ENCODE results near the gene BABAM2.

The BABAM2 gene

DNA sequence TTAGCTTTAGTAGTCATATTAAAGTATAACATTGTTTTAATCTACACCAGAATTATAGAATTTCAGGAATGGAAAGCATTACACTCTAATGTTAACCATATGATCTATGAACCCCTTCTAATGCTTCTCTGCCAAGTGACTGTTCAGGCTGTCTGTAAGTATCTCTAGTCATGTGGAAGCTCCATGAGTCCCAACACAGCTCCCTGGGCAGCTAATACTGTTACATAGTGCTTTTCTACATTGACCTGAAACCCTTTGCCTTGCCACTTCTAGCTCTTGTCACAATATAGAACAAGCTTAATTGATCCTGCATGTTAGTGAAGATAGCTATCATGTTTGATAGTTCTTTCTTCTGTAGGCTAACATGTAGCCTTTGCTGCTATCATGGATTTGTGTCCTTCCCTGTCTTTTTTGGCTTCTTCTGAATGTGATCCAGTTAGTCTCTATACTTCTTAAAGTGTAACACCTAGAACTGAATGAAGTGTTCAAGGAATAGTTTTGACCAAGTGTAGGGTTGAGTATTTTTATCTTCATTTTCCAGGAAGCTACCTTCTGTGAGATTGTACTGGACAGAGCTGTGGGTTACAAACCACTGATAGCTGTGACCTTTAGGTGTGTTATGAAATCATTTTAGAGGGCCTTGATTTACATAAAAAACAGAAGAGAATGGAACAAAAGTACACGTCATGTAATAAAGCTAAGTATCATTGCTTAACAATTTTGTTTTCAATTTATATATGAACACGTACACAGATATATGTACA is 23.7 kb downstream of the BABAM2 start:
- no peak for DNase-seq

DNA sequence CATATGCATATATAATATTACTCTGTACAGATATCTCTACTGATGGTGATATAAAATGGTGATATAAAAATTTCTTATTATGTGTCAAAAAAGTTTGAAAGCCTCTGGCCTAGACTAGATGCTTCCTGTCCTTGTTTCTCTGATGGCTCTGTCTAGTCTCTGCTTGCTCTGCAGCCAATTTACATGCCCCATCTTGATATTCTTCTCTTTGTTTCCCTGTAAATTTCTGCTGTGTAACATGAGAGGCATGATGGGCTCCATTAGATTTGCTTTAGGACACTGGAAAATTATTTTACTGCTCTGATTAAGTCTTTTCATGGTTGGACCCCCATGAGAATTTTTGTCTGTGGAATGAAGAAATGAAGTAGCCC is 24.3 kb downstream of the BABAM2 start:
- DNase-seq: no peak

DNA sequence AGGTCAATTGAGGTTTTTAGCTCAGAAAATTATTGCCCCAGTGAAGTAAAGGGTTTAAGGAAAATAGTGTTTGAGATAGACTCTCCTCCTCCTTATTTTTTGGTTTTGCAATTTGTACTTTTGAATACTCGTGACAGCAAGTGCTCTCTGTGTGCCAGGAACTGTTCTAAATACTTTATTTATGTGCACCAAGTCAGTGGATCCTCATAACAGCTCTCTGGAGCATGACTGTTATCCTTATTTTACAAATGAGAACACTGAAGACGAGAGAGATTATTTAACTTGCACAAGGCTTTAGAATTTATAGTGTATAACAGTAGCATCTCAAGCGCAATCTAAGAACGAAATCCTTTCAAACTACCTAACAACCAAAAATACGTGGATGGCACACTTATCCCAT is 24.7 kb downstream of the BABAM2 start:
- DNase-seq: no peak

DNA sequence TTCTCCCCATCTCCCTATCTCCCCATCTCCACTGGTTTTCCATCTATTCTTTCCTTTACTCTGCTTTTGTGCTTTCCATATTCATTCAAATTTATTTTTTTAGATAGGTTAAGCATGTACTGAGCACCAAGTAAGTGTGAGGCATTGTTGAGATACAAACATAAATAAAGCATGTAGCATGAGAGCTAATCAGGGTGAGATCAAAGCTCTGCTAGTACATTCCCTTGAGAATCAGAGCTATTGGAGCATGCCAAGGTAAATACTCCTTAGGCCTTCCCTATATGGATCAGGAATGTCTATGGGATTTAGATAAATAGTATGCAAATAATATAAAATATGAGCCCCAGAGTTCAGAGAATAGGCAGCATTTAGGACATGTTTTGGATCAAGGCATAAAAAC is 25.3 kb downstream of the BABAM2 start:
- peak; percentile 67 for DNase-seq

DNA sequence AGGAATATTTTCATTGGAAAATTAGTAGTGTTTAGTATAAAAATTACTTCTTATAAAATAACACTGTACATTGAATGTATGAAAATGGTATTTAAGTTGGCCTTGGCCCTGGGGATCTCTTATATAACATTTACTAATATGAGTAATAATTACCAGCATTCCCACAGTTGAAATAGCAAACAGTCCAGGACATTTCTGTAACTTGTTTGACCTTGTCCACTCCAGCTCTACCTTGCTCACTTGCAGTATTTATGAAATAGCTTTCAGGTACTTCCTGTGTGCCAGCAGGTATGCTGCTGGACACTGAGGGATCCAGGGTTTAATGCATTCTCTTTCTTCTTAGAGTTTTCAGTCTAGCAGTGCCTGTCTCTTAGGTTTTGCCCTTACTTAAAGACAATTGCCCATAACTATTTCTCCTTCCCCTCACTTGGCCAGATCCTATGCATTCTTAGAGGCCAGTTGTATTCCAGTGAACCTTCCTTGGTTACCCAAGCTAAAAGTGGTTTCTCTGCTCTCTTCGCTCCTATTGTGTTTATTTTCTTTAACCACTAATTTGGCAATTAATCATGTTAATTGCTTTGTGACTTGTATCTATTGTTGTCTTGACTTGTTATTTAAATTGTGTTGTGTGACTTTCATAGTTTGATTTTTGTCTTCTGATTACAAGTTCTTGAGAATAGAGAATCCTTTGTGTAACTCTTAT is 25.9 kb downstream of the BABAM2 start:
- DNase-seq: peak; percentile 47

DNA sequence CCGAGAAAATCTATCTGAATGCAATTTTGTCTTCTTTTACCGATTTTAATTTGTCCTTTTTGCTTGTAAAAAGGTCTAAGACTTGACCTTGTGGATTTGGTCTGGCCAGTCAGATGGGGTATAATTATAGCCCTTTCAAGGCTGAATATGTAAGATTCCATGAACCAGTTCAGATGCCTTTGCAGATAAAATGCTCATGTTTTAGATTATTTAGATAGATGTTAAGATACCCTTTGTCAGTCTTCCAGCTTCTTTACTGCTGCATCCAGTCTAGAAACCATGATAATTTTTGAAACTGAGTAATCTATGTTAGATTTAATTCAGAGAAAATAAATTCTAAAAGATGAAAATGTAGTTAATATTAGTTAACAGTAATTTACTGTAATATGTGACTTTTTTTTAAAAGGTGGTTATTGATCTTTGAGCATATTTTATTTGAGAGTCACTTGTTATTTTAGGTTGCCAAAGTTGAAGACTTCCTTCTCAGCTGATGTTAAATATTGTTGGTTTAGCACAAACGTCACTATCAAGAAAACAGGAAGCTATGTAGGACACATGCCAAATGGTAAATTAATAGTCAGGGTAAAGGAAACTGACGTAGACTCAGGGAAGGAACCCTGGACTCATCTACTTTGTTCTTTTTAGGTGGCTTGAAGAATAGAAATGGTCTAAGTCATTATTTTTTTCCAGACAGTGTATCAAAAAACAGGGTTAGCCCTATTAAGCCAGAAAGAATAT is 29.8 kb downstream of the BABAM2 start:
- peak; percentile 50 for DNase-seq

DNA sequence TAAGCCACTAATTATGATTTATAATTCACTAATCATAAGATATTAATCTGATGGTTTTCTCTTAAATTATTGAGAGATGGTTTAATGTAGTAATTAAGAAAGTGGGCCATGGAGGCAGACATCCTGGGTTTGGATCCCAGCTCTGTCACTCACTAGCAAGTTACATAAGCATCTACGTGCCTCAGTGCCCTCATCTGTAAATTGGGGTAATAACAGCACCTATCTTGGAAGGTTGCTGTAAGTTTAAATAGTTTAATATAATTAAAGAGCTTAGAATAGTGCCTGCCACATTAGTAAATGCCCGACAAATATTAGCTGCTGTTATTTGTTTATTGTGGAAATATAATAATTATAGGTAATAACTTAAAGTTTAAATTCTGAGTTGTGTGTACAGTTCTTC is 30.9 kb downstream of the BABAM2 start:
- no peak for DNase-seq

DNA sequence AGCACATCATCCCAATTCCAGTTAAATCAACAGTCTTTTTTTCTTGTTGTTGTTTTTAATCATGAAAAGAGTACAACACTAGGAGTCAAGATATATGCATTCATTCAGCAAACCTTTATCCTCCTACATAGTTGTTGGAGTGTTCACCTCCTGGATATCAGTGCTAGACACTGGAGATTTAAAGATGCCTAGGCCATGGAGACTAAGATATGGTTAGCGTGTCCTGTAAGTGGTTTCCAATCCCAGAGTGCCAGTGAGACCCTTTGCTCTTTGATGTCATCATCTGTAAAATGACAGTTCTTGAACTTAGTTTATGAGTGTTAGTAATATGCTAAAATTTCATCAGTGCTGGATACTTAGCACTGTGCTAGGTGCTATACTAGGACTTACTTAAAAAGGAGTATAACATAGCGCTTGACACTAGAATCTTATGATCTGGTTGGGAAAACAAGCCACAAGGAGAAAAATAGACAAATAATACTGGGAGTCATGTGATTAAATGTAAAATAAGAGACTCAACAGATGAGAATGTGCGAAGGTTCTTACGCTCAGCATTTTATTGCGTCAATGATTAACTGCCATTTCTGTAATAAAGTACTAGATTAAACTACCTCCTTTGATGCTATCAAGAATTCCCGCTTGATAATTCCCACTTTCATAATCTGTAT is 31.5 kb downstream of the BABAM2 start:
- no peak for DNase-seq

DNA sequence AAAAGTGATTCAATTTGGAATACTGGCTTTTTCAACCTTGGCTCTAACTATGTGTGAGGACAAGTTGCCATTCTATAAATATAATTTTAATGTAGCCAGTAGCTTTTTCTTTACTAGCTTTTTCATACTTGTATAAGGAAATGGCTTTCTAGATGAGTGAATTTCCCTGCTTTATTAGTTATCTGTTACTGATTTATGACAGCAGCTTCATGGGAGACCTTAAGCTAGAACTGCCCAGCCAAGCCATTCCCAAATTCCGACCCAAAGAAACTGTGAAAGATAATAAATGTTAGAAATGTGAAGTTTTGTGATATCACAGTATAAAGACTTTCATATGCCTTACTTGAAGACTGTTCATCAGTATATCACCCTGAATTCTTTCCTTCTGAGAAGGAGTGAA is 32.3 kb downstream of the BABAM2 start:
- DNase-seq: no peak

DNA sequence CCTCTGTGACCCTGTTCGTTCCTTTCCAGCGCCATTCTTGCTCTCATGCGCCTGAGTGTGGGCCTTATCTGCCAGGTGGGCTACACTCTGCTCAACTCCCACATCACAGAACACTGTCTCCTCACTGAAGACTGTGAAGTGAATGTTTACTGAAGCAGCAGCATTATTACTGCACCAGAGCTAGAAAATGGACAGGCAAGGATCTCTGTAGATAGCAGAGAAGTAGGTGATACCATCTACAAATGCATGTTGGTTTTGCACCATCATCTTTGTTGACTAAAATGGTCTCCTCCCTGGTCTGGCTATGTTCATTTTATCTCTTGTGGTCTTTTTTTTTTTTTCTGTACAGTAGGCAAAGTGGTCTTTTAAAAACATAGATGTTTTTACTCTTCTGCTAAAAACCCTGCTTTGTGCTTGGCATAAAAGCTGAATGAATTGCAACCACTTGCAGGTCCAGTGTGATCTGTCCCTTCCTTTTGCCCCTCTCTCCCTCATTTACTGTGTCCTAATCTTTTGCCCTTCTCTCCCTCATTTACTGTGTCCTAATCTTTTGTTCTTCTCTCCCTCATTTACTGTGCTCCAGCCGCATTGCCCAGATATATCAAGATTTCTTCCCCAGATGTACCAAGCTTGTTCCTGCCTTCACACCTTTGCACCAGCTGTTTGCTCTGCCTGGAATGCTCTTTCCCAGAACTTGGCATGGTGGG is 35.4 kb downstream of the BABAM2 start:
- DNase-seq: no peak

DNA sequence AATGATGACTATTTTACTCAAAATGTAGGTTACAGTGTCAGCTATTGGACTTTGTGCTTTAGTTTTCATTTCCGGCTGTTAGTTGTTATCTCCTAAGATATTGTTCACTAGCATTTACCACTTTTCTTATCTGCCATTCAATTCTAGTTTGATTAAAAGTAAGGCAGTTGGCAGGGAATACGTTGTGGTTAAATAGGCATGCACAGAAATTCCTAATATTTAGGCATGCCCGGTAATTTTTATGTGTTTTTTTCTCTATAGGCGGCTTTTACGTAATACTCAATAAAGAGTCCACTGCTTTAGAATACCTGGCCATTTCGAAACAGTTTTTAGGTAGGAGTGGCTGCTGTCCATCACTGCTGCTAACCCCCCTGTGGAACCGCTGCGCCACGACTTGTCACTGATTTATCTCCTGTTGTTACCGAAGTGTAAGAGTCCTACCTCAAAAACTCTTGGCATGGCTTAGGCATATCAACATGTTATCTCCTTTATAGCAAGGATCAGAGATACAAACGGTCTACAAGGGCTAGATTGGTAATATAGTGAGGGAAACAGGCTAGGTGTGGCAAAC is 39.5 kb downstream of the BABAM2 start:
- DNase-seq: no peak

DNA sequence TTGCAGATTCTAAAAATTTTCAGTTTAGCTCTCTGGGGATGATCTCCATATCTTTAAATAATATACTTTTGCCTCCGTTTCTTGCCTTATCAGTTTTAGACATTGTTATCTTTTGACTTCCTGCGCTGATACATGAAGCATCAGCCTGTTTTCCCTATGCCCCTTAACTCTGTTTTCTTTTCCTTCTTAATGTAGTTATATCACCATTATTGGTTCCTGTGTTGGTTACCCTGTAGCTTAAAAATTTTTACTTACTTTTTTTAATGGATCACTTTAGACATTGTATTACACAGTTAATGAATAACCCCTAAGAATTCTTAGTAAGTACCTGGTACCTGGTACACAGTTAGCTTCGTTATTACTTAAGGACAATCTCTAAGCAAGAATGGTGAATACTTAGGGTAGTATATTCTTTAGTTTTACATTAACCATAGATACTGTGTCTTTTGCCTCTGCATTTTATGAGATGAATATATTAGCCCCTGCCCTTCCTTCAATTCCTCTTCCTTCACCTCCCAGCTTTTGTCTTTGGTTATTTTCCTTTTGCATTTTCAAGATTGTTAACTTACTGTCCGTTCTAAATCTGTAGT is 40.9 kb downstream of the BABAM2 start:
- no peak for DNase-seq

DNA sequence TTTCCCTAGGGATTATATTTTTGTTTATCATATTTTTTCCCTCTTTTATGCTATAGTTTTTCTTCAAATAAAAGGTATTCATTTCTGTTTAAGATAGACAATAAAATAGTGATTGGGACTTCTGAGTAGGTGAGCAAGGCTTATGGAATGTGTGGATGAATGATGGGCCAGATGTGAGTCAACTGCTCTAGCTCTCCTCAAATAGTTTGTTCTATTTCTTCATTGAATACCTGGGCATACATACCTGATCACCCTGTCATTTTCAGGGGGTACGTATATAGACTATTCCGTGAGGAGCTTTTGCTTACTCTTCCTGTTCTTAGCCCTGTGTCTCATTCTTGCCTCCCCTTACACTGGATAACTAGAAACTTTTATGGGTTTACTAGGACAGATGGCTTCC is 41.9 kb downstream of the BABAM2 start:
- DNase-seq: no peak

DNA sequence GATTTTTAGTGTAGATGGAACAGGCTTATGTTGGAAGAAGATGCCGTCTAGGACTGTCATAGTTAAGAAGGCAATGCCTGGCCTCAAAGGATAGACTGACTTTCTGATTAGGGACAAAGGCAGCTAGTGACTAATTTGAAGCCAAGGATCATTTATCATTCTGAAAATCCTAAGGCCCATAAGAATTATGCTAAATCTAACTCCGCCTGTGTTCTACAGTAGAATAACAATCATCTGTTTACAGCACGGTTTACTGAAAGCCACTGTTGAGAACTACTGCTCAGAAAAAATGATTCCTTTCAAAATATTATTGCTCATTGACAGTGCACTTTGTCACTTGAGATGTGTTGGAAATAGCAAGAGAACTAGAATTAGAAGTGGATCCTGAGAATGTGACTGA is 44.5 kb downstream of the BABAM2 start:
- no peak for DNase-seq

DNA sequence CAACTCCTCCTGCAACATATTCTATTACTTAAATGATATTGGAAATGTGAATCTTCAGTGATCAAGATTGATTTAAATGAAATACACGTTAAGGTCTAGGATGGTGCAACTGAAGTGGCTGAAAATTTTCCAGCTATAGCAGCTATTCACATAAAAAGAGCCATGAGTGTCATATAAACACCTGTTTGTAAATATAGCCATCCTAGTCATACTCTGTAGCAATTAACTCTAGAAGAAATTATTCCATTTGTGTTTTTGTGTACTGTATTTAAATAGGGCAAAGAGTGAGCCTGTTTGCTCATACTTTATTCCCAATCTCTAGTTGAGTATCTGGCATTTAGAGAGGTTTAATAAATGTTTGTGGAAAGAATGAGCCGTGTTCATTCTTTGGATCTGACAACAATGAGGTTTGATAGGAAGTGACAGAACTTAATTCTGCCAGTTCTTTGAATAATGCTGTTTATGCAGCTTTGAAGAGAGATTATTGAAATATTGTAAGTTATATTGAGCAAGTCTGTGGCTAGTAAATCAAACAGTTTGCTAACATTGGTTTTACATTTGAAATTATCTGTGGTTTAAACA is 49.7 kb downstream of the BABAM2 start:
- no peak for DNase-seq

DNA sequence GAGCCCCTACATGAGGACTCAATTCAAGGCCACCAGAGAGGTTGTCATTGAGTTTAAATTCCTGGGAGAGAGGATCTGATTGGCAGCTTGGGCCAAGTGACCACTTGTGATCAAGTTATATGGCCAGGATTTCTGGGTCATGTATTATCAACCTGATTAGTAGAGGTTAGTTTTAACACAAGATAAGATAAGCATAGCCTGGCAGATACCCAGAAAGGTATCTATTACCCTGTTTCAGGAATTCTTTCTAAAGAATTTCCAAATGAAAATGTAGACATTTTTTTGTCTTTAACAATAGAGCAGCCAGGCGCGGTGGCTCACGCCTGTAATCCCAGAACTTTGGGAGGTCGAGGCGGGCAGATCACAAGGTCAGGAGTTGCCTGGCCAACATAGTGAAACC is 50.5 kb downstream of the BABAM2 start:
- no peak for DNase-seq

DNA sequence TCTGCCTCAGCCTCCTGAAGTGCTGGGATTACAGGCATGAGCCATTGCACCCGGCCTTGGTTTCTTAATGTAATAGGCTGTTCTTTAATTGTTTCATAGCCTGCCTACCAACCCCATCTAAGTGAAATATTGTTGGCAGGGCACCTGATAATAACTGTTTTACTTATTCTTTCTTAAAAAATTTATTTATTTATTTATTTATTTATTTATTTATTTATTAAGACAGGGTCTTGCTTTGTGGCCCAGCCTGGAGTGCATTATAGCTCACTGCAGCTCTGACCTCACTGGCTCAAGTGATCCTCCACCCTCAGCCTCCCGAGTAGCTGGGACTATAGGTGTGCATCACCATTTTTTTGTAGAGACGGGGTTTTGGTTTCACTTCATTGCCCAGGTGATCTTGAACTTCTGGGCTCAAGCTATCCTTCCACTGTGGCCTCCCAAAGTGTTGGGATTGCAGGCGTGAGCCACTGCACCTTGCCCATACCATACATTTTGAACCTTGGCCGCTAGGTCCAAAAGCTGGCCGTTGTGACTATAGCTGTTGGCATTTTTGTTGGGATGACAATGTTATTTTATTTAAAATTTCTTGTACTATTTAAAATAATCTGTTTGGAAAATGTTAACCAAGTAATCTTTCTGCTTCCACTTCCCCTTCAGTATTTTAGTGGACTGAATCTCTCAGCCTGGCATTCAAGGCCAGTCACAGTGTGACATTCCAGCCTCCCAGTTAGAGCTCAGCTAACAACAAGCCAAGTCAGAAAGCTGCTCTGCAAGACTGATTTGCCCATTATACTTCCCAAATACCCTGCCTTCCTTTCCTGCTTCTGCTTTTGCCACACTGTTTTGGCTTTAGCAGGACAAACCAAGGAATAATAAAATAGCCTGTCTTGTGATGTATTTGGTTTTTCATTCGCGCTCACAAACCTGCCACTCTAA is 52.4 kb downstream of the BABAM2 start:
- DNase-seq: no peak

DNA sequence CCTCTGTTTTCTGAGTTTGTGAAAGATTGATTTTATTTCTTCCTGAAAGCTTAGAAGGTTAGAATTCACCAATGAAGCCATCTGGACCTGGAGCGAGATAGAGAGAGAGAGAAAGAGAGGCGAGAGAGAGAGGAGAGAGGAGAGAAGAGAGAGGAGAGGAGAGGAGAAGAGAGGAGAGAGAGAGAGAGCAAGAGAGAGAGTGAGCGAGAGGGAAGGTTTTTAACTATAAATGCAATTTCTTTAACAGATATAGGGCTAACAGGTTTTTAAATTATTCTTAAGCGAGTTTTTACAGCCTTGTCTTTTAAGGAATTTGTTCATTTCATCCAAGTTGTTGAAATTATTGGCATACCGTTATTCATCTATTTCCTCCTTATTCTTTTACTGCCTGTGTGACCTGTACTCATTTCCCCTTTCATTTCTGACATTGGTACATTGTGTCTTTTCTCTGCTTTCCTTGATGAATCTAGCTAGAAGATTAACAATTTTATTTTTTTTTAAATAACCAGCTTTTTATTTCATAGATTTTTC is 56.1 kb downstream of the BABAM2 start:
- no peak for DNase-seq

DNA sequence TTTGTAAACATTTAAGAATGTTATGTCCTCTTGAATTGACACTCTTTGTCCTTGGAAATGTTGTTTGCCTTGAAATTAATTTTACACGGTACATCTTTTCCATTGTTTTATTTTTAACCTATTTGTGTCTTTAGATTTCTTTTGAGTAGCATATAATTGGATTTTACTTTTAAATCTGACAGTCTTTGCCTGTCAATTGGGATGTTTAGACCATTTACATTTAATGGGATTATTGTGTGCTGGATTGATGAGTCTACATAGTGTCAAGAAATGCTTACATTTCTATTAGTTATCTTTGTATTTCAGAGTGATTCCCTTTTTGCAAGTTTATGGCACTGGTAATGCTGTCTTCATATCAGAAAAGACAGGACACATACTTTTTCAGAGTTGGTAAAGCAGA is 61.5 kb downstream of the BABAM2 start:
- DNase-seq: no peak

DNA sequence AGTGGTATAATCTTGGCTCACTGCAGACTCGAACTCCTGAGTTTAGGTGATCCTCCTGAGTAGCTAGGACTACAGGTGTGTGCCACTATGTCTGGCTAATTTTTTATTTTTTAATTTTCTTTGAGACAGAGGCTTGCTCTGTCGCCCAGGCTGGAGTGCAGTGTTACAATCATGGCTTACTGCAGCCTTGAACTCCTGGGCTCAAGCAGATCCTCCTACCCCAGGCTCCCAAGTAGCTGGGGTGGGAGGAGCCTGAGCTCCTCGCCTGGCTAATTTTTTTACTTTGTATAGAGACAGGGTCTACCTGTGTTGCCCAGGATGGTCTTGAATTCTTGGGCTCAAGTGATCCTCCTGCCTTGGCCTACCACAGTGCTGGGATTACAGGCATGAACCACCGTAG is 62.5 kb downstream of the BABAM2 start:
- DNase-seq: no peak

All from DMS53 (cell line).